ENCODE data around the gene CAMTA1.

GRCh38 chr1:7375781-7376660 is 590.8 kb downstream of the CAMTA1 start:
- no peak for TF ChIP-seq CTCF (IDR thresholded peaks at IDR 0.05; ENCODE audit: poor library complexity)
- TF ChIP-seq EZH2 (IDR thresholded peaks at IDR 0.05; ENCODE audit: borderline replicate concordance) = no peak
- TF ChIP-seq EZH2phosphoT487 (IDR thresholded peaks at IDR 0.05; ENCODE audit: low read depth, severe bottlenecking, unreplicated experiment) = no peak

Data from hepatocyte (in vitro differentiated cells).